ENCODE results near the gene NANP.
A peak's percentile ranks its signal among the peaks of the same experiment; 100 is the strongest.
"Not testable (repeated sequence)": the region's sequence is repeated elsewhere in the genome, so short reads cannot be mapped to it uniquely, and the experiment has no call there.

The NANP gene

GRCh38 chr20:25624500-25624939 is 706 bp upstream of the NANP start:
- Mint-ChIP-seq H3K4me3 (peak overlapping the region; percentile 81 to 92), H3K27me3 (no peaks in the 10 kb centered on the region), H3K27ac (peak overlapping the region; percentile 98), H3K9me3 (peaks cover 6 to 18% of the 10 kb centered on the region in 2 donors), H3K4me1 (peaks cover 42% of the 10 kb centered on the region)
- ATAC-seq (no peak), DNase-seq (no peak)

DNA sequence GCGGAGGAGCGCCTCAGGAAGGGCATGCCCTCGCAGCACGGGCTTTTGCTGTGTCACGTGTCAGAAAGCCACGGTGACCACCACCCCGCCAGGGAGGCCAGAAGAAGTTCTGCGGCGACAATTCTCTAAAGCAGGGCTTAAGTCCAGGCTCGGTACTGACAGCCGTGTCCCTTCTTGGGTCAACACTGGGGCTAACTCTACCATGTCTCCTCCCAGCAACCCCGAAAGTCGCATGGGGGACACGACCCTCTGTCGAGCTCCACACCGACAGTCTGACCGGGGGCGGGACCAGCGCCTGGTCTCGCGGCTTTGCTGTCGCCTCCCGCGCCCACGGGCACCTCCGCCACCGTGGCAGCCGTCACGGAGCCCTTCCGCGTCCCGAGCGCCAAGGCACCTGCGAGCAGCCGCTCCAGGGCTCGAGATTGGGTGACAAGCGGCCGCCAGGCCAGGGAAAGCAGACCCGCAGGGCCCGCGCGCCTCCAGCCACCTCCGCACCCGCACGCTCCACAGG is 534 bp downstream of the NANP start:
- H3K4me3 Mint-ChIP-seq = peak overlapping the region; percentile 81 to 92
- peak; percentile 21 for ATAC-seq
- peaks cover 38% of the 10 kb centered on the region for H3K4me1 Mint-ChIP-seq
- DNase-seq = peak in 1 of 2 donors; percentile 38
- peaks cover 4 to 15% of the 10 kb centered on the region in 2 donors for H3K9me3 Mint-ChIP-seq
- H3K27ac Mint-ChIP-seq = peak overlapping the region; percentile 98
- H3K27me3 Mint-ChIP-seq = no peaks in the 10 kb centered on the region

GRCh38 chr20:25622450-25623224 is 1.2 kb downstream of the NANP start:
- H3K4me1 Mint-ChIP-seq = peaks cover 38% of the 10 kb centered on the region
- peaks cover 0 to 8% of the 10 kb centered on the region in 2 donors for H3K9me3 Mint-ChIP-seq
- DNase-seq = no peak
- peak overlapping the region; percentile 92 to 98 for H3K27ac Mint-ChIP-seq
- H3K4me3 Mint-ChIP-seq = peak overlapping the region; percentile 81 to 92
- H3K27me3 Mint-ChIP-seq = no peaks in the 10 kb centered on the region
- ATAC-seq = no peak

- peaks cover 38% of the 10 kb centered on the region for H3K4me1 Mint-ChIP-seq
- peaks cover 0 to 7% of the 10 kb centered on the region in 2 donors for H3K9me3 Mint-ChIP-seq
- DNase-seq = no peak
- no peaks in the 10 kb centered on the region for H3K27me3 Mint-ChIP-seq
- H3K4me3 Mint-ChIP-seq = peak overlapping the region; percentile 81 to 92
- H3K27ac Mint-ChIP-seq = no peak overlapping the region
- no peak for ATAC-seq
These were observed 1.8 kb downstream of the NANP start for GRCh38 chr20:25622049-25622448.

- Mint-ChIP-seq H3K4me3 (no peak overlapping the region), H3K4me1 (peaks cover 36% of the 10 kb centered on the region), H3K9me3 (no peaks in the 10 kb centered on the region), H3K27ac (no peak overlapping the region), H3K27me3 (no peaks in the 10 kb centered on the region)
- no peak for ATAC-seq
- DNase-seq = no peak
These were observed 4.3 kb downstream of the NANP start for GRCh38 chr20:25619514-25619913.

GRCh38 chr20:25608774-25609173 is 15.0 kb downstream of the NANP start:
- Mint-ChIP-seq H3K27ac (no peak overlapping the region), H3K9me3 (no peaks in the 10 kb centered on the region), H3K27me3 (no peaks in the 10 kb centered on the region), H3K4me3 (no peak overlapping the region), H3K4me1 (no peaks in the 10 kb centered on the region)
- ATAC-seq = no peak
- DNase-seq = no peak

DNA sequence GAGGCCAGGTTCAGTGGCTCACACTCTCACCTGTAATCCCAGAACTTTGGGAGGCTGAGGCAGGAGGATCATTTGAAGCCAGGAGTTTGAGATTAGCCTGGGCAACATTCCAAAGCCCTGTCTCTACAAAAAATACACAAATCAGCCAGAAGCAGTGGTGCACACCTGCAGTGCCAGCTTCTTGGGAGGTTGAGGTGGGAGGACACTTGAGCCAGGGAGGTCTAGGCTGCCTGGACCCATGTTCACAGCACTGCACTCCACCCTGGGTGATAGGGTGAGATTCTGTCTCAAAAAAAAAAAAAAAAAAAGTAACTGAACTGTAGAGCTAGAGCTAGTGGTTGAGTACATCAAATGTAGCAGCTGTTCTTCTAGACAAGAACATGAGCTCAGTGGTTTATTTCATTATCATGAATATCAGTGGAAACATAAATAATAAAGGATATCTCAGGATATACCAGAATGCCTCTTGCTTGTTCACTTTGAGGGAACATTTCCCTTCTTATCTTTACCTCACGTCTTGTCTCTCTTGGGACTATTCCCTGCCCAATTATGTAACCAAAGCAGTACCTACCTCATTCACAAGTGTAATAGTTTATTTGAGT is 17.6 kb downstream of the NANP start:
- H3K27ac Mint-ChIP-seq = no peak overlapping the region
- no peak for DNase-seq
- no peak for ATAC-seq
- H3K4me3 Mint-ChIP-seq = no peak overlapping the region
- no peaks in the 10 kb centered on the region for H3K9me3 Mint-ChIP-seq
- no peaks in the 10 kb centered on the region for H3K27me3 Mint-ChIP-seq
- H3K4me1 Mint-ChIP-seq = peaks cover 6% of the 10 kb centered on the region

- H3K4me1 Mint-ChIP-seq = peaks cover 6% of the 10 kb centered on the region
- no peak overlapping the region for H3K4me3 Mint-ChIP-seq
- DNase-seq (no peak), ATAC-seq (no peak)
- no peaks in the 10 kb centered on the region for H3K9me3 Mint-ChIP-seq
- H3K27ac Mint-ChIP-seq = no peak overlapping the region
- no peaks in the 10 kb centered on the region for H3K27me3 Mint-ChIP-seq
These were observed 18.7 kb downstream of the NANP start for GRCh38 chr20:25605148-25605547.

DNA sequence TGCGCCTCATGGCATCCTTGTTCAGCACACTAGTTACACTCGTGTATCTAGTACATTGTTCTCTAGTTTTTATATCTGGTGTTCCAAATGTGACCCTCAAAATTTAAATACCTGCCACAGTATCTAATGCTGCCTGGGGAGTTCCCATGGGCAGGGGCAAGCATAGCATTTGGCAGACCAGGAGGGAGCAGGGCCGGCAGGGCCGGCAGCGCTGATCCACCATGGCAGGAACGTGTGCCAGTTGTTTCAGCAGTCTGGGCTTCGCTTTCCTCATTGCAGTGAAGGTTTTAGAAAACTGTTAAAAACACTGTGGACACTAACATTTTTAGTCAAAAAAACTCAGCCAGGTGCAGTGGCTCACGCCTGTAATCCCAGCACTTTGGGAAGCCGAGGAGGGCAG is 19.2 kb downstream of the NANP start:
- Mint-ChIP-seq H3K27me3 (no peaks in the 10 kb centered on the region), H3K27ac (no peak overlapping the region), H3K4me3 (no peak overlapping the region), H3K4me1 (peaks cover 6% of the 10 kb centered on the region), H3K9me3 (no peaks in the 10 kb centered on the region)
- ATAC-seq (no peak), DNase-seq (no peak)

- peak; percentile 83 for ATAC-seq
- not testable (repeated sequence) for H3K27me3 Mint-ChIP-seq, H3K4me3 Mint-ChIP-seq
These were observed 20.9 kb downstream of the NANP start for GRCh38 chr20:25602914-25603309.

DNA sequence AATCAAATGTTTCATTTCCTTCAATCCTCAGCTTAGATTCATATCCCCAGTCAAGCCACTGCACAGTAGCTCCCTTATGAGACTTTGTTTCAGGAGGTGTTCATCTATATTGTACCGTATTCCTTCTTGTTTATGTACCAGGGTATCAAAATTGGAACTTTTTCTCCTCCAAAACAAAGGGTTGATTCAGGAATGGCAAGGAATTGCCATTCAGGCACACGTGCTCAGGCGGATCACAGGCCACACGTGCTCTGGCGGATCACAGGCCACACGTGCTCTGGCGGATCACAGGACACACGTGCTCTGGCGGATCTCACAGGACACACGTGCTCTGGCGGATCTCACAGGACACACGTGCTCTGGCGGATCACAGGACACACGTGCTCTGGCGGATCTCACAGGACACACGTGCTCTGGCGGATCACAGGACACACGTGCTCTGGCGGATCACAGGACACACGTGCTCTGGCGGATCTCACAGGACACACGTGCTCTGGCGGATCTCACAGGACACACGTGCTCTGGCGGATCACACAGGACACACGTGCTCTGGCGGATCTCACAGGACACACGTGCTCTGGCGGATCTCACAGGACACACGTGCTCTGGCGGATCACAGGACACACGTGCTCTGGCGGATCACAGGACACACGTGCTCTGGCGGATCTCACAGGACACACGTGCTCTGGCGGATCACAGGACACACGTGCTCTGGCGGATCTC is 21.5 kb downstream of the NANP start:
- not testable (repeated sequence) for DNase-seq, ATAC-seq, H3K27me3 Mint-ChIP-seq, H3K4me3 Mint-ChIP-seq, H3K4me1 Mint-ChIP-seq, H3K9me3 Mint-ChIP-seq
- H3K27ac Mint-ChIP-seq = peak overlapping the region in 1 of 2 donors; percentile 38

More at GRCh38 chr20:25602914-25603309, 20.9 kb downstream of the NANP start:
- DNase-seq = peak in 1 of 2 donors; percentile 18
- H3K9me3 Mint-ChIP-seq, H3K4me1 Mint-ChIP-seq, H3K27ac Mint-ChIP-seq: not testable (repeated sequence)

DNA sequence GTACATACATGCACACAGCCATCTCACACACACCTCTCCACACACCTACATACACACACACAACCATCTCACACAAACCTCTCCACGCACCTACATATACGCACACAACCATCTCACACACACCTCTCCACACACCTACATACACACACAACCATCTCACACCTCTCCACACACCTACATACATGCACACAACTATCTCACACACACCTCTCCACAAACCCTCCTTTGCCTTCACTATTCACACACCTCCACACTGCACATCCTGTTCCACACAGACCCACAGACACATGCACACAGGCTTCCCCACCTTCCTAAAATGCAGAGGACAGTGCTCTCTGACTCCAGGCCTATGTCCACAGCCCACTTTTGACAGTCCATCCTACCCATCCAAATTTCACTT is 22.2 kb downstream of the NANP start:
- Mint-ChIP-seq H3K4me1 (peaks cover 6% of the 10 kb centered on the region), H3K27ac (no peak overlapping the region), H3K27me3 (no peaks in the 10 kb centered on the region), H3K4me3 (no peak overlapping the region), H3K9me3 (no peaks in the 10 kb centered on the region)
- ATAC-seq (no peak), DNase-seq (no peak)

DNA sequence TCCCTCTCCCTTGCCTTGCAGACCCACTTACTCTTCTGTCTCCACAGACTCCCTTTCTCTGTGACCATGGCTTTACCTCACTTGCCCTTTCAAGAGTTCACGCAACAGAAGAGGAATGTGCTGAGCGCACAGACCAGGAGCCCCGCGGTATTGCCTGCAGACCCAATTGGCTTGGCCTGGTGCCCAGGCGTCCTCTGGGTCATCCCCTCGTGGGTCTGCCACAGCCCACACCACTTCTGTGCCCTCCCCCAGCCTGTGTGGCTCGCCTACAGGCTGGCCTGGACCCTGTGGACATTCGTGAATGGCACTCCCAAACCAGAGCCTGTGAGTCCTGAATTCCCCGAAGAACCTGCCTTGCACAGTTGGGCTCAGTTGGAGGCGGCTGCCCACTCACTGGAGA is 23.2 kb downstream of the NANP start:
- Mint-ChIP-seq H3K27ac (peak overlapping the region in 1 of 2 donors; percentile 27), H3K9me3 (no peaks in the 10 kb centered on the region), H3K4me3 (no peak overlapping the region), H3K27me3 (no peaks in the 10 kb centered on the region), H3K4me1 (peaks cover 6% of the 10 kb centered on the region)
- no peak for DNase-seq
- no peak for ATAC-seq

DNA sequence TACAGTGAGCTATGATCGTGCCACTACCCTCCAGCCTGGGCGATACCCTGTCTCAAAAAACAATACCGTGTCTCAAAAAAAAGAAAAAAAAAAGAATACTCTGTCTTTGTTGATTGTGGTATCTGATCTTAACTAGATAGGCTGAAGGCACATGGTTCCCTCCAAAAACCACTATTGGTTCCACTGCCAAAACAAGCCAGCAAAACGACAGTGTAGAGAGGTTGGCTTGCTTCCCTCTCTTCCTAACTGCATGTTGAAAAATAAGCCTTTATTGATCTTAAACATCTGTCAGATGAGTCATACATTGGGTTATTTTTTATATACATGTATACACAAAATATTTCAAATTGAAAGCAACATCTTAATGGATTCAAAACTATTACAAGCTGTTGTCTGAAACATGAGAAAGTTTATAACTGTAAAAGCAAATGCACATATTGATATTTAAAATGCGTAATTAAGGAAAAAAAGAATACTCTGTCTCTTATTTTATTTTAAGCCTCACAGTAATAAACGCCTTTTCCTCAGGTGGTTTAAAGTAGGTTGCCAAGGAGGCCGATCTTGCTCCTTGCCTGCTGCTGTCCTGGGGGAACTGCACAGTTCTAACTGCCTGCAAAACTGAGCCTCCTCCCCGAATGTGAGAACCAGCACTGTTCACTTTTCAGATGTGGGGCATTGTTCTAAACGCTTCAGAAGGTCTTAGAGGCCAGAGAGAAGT is 31.5 kb downstream of the NANP start:
- Mint-ChIP-seq H3K9me3 (no peaks in the 10 kb centered on the region), H3K4me3 (no peak overlapping the region), H3K4me1 (no peaks in the 10 kb centered on the region), H3K27ac (peak overlapping the region in 1 of 2 donors; percentile 14), H3K27me3 (no peaks in the 10 kb centered on the region)
- ATAC-seq (no peak), DNase-seq (no peak)

DNA sequence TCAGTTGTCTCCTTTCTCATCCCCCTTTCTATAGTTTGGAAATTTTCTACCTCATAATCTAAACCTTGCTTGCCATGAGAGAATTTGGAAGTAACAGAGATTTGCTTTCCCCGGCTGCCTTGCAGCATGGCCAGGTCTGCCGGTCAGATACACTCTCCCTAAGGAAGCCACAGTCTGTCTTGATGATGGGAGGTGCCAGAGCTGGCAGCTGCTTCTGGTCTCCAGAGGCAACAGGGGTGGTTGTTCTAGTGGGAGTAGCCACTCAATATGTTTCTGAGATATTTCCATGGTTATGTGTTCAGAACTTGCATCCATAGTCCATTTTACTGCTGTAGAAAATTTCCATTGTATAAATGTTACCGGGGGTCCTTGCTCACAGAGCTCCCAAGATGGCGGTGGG is 33.0 kb downstream of the NANP start:
- not testable (repeated sequence) for ATAC-seq, DNase-seq, H3K4me3 Mint-ChIP-seq, H3K27me3 Mint-ChIP-seq, H3K27ac Mint-ChIP-seq, H3K4me1 Mint-ChIP-seq, H3K9me3 Mint-ChIP-seq
